AG09309 (cell line): ENCODE results near the gene BCL2L13.
"Not testable (repeated sequence)": the region's sequence is repeated elsewhere in the genome, so short reads cannot be mapped to it uniquely, and the experiment has no call there.

Source experiments
- DNase-seq: peaks from one replicate; pipeline ENCODE4 v3.0.0-alpha.2; 2010; ENCODE audit warnings: low read depth
- H3K4me3 ChIP-seq: 2 replicates; pipeline ENCODE4 v1.5.1; 2011; ENCODE audit warnings: mild to moderate bottlenecking, low read depth, low read length, moderate library complexity; ENCODE audit not compliant: control insufficient read depth
- TF ChIP-seq, protein P1 (sequence below): IDR thresholded peaks from 2 replicates; pipeline ENCODE4 v1.5.1; 2011; ENCODE audit warnings: mild to moderate bottlenecking, low read depth, low read length, inconsistent platforms; ENCODE audit not compliant: insufficient read depth, control insufficient read depth; ENCODE audit errors: missing control alignments

The BCL2L13 gene

DNA sequence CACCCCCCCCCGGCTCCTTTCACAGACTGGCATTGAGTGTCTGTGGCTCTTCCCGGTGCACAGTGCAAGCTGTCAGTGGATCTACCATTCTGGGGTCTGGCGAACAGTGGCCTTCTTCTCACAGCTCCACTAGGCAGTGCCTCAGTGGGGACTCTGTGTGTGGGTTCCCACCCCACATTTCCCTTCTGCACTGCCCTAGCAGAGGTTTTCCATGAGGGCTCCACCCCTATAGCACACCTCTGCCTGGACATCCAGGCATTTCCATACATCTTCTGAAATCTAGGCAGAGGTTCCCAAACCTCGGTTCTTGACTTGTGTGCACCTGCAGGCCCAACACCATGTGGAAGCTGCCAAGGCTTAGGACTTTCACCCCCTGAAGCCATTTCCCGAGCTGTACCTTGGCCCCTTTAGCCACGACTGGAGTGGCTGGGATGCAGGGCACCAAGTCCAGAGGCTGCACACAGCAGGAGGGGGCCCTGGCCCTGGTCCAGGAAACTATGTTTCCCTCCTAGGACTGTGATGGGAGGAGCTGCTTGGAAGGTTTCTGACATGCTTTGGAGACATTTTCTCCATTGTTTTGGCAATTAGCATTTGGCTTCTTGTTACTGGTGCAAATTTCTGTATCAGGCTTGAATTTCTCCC, 26.0 kb downstream of the BCL2L13 start:
- no peak for DNase-seq
- TF ChIP-seq, protein P1, sequence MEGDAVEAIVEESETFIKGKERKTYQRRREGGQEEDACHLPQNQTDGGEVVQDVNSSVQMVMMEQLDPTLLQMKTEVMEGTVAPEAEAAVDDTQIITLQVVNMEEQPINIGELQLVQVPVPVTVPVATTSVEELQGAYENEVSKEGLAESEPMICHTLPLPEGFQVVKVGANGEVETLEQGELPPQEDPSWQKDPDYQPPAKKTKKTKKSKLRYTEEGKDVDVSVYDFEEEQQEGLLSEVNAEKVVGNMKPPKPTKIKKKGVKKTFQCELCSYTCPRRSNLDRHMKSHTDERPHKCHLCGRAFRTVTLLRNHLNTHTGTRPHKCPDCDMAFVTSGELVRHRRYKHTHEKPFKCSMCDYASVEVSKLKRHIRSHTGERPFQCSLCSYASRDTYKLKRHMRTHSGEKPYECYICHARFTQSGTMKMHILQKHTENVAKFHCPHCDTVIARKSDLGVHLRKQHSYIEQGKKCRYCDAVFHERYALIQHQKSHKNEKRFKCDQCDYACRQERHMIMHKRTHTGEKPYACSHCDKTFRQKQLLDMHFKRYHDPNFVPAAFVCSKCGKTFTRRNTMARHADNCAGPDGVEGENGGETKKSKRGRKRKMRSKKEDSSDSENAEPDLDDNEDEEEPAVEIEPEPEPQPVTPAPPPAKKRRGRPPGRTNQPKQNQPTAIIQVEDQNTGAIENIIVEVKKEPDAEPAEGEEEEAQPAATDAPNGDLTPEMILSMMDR = no peak
- H3K4me3 ChIP-seq = no peak overlapping the region

DNA sequence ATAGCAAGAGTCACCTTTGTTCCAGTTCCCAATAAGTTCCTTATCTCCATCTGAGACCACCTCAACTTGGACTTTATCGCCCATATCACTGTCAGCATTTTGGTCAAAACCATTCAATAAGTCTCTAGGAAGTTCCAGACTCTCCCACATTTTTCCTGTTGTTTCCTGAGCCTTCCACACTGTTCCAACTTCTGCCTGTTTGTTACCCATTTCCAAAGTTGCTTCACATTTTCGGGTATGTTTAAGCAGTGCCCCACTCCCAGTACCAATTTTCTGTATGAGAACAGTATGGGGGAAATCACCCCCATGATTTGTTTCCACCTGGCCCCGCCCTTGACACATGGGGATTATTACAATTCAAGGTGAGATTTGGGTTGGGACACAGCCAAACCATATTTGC, 26.7 kb downstream of the BCL2L13 start:
- TF ChIP-seq, protein P1 = no peak
- DNase-seq = no peak
- no peak overlapping the region for H3K4me3 ChIP-seq

DNA sequence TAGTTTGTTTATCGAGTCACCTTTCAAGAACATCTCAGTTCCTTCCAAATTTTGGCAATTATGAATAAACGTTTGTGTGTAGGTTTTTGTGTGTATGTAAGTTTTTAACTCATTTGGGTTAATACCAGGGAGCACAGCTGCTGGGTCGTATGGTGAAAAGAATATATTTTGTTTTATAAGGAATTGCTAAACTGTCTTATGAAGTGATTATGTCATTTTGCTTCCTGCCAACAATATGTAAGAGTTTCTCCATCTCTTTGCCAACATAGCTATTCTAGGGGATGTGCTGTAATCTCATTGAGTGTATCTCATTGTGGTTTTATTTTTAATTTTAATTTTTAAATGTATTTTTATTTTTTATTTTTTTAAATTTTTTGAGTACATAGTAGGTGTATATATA, 27.3 kb downstream of the BCL2L13 start:
- no peak overlapping the region for H3K4me3 ChIP-seq
- DNase-seq = no peak
- TF ChIP-seq, protein P1 = no peak

DNA sequence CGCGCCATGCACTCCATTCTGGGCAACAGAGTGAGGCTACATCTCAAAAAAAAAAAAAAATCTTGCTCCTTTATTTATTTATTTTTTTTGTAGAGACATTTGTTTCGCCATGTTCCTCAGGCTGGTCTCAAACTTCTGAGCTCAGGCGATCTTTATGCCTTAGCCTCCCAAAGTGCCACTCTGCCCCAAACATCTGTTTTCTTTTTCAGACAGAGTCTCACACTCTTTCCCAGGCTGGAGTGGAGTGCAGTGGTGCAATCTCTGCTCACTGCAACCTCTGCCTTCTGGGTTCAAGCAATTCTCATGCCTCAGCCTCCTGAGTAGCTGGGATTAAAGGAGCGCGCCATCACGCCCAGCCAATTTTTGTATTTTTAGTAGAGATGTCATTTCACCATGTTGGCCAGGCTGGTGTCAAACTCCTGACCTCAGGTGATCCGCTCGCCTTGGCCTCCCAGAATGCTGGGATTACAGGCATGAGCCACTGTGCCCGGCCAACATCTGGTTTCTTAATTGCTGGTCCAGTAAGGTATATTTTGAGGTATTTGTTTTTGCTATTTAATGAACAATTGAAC, 33.0 kb downstream of the BCL2L13 start:
- not testable (repeated sequence) for DNase-seq

DNA sequence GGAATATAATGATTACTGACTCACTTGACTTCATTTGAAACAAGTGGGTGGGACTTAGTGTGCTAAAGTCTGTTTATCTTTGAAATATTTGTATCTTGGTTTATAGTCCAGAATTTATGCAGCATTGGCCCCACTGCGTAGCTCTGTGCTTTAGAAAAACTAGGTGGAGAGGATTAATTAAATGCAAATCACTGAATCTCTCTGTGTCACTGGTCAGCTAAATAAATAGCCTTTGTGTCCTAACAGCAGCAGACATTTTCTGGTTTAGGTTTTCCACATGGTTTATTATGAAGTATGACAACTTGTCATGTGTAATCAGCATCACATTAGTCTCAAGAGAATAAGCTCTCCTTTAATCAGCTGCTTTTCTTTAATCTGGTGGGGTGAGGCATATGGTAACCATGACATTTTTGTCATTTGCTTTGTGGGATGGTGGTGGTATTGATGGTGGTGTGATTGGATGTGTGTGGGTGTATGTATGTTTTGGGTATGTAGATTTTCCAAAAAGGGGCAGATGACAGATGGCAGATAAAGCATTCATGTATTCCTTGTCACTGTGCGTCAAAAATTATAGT, 33.9 kb downstream of the BCL2L13 start:
- H3K4me3 ChIP-seq = no peak overlapping the region
- no peak for DNase-seq
- TF ChIP-seq, protein P1 = no peak

More for the DNA sequence above, 33.0 kb downstream of the BCL2L13 start:
- not testable (repeated sequence) for H3K4me3 ChIP-seq

DNA sequence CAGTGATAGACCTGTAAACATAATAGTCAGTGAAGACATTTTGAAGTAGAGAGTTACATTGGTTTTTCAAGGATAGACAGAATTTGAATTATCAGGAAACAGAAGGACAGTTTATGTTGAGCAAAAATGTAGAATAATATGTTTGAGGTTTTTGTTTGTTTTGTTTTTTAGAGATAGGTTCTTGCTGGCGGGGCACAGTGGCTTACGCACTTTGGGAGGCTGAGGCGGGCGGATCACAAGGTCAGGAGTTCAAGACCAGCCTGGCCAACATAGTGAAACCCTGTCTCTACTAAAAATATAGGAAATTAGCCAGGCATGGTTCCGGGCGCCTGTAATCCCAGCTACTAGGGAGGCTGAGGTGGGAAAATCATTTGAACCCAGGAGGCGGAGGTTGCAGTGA, 35.6 kb downstream of the BCL2L13 start:
- DNase-seq = no peak
- TF ChIP-seq, protein P1 = no peak
- H3K4me3 ChIP-seq = no peak overlapping the region

DNA sequence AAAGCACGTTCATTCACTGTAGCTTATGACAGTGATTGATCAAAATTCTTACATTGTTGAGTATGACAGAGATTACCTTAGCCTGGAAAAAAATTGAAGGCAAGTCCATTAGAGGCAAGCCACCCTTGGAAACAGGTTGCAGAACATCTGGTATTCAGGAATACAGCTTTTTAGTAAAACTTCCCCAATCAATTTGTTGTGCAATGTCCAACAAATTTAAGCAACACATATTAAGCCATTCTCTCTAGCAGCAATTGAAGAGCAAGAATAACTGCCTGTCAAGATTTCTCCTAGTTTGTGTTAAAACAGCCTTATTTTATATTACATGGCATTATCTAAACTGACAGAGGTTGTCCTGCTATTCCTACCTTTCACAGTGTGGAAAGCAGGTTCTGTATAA, 37.0 kb downstream of the BCL2L13 start:
- H3K4me3 ChIP-seq = no peak overlapping the region
- DNase-seq = no peak
- TF ChIP-seq, protein P1 = no peak
